GM19468 (cell line): ENCODE data around the gene PDE5A.

Experiments
- ATAC-seq: cut with Tn5 transposase; IDR thresholded peaks from one replicate; pipeline ENCODE4 v1.9.1; 2021; ENCODE audit warnings: mild to moderate bottlenecking, moderate library complexity, moderate number of reproducible peaks; ENCODE audit not compliant: unreplicated experiment; ENCODE audit errors: extremely low read depth

Gene PDE5A

DNA sequence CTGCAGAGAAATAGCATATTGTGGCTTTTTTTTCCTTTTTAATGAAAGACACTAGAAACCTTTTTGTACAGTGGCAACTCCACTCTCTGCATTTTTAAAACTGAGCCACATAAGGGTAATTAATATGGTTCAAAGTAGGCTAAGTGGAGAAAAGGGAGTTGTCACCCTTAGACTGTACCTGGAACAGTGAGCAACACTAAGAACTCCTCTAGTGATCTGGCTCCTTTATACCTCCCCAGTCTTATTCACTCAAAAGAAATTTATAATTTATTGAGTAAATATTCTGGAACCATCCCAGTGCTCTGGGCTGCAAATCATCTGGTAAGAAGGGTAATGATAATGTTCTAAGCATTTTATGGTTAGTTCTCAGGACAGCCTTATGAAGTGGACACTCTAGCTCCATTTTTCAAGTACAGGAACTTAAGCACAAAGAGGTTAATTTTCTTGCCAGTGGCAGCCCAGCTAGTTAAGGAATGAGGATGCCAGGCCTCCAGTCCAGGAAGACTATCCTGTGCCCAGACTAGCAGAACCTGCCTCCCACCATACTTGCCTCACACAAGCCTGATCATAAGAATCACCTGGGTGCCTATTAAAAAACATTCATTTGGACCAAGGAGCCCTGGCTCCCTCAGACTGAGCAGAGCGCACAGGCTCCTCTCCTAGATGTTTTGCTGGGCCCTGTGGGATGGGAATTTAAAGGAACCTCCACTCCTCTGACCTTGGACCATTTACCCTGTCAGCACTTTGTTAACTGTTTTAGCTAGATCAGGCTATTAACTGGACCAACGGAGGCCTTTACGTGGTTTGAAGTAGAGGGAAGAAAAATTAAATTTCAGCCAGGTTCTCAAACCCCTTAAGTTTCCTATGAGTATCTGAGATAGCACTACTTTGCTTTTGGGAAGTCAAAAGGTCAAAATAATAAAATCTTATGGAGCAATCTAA, 102.6 kb downstream of the PDE5A start:
- ATAC-seq: no peak

DNA sequence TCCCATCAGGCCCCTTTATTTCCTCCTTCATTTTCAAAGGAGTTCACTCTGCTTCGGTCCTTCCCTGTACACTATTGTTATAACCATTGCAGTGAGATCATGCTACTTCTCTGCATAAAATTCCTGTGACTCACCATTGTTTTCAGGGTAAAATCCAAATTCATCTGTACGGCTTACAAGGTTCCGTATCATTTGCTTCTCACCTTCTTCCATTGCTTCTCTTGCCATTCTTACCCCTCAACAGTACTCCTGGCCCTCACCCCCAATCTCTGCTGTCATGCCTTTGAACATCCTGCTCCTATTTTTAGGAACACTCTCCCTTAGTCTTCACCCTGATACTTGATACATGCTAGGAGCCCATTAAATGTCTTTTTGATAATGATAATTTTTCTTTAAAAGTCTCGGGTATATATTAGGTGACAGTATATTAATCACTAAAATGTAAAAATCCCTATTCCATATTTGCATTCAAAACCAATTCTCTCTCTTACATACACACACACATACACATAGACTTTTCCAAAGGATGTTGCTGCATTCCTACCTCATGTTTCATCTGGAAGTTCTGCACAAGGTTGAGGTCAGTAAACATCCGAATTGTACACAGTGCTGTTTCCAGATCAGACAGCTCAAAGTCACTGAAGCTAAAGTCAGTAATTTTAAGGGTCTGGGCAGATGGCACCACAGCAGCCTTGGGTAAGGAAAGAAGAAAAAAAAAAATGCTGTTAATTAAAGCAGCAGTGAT, 103.4 kb downstream of the PDE5A start:
- no peak for ATAC-seq

DNA sequence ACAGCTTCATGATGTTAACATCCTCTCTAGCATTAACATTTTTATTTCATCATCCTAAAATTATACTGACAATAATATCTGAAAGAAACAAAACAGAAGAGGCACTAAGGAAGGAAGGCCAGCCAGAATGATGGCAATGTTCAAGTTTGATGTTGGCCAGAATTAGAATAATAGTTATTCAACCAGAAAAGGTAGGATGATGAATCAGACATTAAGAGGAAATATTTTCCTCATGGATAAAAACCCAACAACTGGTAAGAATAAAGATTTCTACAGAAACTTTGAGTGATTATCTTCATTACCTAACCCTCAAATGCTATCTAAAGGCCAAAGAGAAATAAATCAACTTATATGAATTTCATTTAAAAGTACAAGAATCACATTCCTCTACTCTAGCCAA, 105.2 kb downstream of the PDE5A start:
- no peak for ATAC-seq

- ATAC-seq: no peak
Measured at GRCh38 chr4:119521268-119521667, 107.3 kb downstream of the PDE5A start.

DNA sequence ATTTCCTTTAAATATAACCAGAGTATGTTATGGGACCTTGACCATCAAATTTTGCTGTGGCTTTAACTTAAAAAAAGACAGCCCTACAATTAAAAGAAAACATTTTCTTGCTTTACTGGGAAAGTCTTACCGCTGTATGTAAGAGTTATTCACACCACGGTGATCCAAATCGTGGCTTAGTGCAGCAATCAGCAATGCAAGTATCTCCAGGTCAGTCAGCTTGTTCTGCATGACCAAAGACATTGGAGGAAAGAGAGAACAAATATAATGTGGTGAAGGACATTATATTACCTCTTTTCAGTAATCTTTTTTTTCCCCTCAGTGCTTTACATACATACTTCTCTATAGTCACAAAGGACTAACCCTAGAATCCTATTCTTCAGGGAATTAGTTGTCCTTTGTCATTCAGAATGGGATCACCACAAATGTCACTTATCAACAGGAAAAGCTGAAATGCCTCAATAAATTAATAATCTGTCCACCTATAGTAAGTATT, 109.6 kb downstream of the PDE5A start:
- ATAC-seq: no peak

- ATAC-seq: no peak
Measured at GRCh38 chr4:119518230-119518892, 110.2 kb downstream of the PDE5A start.

DNA sequence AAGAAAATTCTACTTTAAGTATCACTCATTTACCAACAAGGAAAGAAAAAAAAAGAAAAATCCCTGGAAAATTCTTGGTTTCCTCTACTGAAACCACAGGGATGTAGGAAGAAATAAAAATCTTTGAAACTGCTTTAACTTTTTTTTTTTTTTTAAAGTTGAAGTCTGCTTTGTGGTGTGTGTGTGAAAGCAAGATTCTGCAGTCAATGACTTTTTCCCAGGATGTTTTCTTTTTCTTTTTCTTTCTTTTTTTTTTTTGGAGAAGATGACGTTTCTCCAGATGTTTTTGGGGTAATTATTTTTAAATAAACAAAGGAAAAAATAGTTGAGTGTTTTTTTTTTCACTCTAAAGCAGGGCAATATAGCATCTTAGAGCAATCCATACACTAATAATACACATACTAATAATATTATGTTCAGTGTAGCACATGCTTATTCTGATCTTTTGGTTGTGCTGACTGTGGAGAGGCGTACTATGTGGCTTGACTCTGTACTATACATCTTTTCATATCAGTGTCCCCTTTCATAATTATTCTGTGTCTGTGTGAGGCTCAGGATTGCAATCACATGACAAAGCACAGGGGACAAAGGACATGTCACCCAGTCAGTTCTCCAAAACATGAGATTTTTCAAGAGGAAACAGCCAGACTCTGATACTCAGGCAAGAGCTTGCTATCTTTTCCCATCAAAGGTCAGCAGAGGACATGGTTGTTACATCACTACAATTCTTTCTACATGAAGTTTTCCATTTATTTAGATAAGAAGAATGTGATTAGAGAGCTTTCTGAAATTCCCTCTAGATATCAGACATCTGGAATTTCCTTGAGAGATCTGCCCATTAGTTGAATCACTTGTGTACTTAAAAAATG, 111.0 kb downstream of the PDE5A start:
- ATAC-seq: no peak

DNA sequence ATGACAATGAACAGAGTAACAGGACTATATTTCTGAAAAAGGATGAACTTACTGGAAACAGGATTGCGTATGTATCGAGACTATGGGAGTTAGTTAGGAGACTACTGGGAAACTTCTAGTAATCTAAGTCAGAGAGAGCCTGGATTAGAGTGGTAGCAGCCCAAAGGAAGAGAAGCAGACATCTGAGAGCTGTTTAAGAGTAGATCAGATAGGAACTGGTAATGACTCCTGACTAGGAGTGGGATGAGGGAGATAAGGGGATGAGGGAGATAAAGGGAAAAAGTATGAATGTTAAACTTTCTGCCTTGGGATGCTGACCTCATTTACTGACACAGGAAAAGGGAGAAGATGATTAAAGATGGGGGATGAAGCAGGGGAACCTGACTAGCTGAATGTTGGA, 116.2 kb downstream of the PDE5A start:
- ATAC-seq: no peak

DNA sequence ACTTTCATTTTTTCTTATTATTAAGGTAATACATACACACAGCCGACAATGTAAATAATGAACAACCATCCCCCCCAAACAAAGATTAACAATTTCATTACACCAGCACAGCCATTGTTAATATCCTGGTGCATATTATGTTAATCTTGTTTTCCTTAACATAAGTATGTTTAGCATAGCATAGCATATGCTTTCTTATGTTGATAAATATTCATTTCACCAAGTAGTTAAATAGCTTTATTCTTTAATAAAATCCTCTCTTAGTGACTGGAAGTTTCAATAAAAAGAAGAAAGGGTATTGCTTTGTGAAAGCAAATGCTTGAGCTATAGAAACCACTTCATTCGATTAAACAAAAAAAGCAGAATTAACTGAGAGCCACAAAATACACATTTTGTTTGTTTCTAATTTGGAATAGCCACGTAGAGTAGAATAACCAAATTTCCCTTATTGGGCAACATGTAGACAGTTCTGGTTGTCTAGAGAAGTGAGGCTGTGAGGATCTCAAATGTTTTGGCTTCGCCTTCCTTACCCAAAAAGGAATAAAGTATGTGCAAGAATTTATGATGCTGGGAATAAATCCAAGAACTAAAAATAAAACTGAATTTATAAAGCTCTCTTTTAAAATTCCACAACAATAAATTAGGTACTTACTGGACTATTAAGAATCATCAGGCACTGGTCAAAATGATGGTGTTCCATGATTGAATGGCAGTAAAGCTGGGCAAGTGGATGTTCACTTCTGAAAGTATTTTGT, 118.0 kb downstream of the PDE5A start:
- no peak for ATAC-seq

- ATAC-seq: no peak
Measured at GRCh38 chr4:119508281-119508680, 120.3 kb downstream of the PDE5A start.

GRCh38 chr4:119506806-119507205, 121.8 kb downstream of the PDE5A start:
- no peak for ATAC-seq

GRCh38 chr4:119504616-119505015, 124.0 kb downstream of the PDE5A start:
- no peak for ATAC-seq

- no peak for ATAC-seq
Measured at GRCh38 chr4:119501740-119502139, 126.9 kb downstream of the PDE5A start.

DNA sequence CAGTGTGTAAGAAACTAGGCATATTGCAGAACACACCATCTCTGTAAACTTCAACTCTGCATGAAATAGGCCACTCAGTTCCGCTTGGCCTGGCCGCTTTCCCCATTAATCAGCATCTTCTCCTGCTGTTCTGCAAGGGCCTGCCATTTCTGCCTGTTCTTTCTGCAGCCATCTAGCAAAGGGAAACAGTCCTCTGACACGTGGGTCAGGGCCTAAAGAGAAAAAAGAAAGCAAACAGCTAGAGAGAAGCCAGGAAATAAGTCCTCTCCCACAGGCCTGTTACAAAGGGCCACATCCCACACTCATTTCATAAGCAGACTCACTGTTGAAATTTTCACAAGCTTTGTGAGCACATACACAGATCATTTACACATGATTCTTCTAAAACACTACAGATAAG, 130.1 kb downstream of the PDE5A start:
- ATAC-seq: no peak

DNA sequence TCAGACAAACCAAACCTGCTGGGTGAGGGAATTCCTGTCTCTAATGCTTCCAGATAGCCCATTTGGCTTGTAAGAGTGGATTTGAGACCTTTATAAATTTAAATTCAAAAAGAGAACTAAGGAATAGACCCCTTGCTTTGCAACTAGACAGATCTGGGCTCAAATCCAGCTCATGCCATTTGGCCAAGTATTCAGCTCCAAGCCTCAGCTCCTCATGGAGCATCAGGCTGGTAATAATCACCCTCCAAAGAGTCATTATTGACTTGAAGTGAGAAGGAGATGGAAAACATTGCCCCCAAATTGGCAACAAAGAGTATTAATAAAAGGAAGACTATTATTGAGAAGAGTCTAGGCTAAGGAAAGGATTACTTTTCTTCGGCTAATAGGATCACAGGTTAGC, 134.7 kb downstream of the PDE5A start:
- ATAC-seq: no peak

- ATAC-seq: no peak
Measured at GRCh38 chr4:119493419-119493818, 135.2 kb downstream of the PDE5A start.

DNA sequence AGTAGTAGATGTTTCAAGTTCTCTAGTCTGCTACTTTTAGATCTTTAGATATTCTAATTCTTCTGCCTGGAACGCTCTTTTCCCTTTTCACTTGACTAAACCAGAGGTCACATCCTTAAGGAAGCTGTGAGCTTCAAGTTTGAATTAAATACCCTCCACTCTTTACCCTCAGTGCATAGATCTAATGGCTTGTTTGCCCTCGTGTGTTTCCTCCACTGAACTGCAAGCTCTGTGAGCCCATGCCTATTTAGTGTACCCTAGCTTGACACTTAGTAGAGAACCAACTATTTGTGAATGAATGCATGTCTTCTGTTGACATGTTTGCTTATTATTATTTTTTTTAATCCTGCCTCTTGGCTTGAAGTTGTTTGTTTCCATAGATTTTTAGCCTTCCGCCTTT, 138.3 kb downstream of the PDE5A start:
- ATAC-seq: no peak

DNA sequence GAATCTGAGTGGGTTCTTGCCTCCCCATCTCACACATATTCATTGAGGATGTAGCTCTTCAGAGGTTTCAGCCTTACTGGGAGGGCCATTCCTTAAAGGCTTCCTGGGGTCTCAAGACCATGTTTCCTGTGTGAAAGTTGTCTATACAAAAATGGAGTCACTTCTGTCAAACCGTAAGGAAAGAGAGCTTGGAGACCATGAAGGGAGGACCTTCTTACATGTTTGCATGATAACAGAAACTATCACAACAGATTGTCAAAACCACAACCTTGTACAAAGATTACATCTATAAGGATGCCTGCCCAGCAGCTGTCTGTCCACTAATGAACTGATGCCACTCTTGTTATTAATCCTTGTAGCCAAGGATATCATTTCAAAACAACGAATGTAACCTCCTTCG, 139.3 kb downstream of the PDE5A start:
- no peak for ATAC-seq

GRCh38 chr4:119480331-119480730, 148.3 kb downstream of the PDE5A start:
- no peak for ATAC-seq
